Fibroblast of lung (primary cell): ENCODE results near the gene N4BP3. TPM values are rescaled to one million over a fixed set of nuclear protein-coding genes. Genes with fewer than 3 reads are reported as not detected.
"Not testable (repeated sequence)": the region's sequence is repeated elsewhere in the genome, so short reads cannot be mapped to it uniquely, and the experiment has no call there.

Experiments used
- DNase-seq, 2 donors: peaks; one replicate each; pipeline versions ENCODE4 v3.0.0 to v3.0.0-alpha.2; 2010; ENCODE audit warnings: low read depth in 2 of 2
- H2AFZ ChIP-seq: 2 replicates; pipeline ENCODE4 v1.5.1; 2012; ENCODE audit warnings: low read length, control low read depth, inconsistent platforms
- H3K27ac ChIP-seq: 2 replicates; pipeline ENCODE4 v1.5.1; 2011; ENCODE audit warnings: low read length, control low read depth; ENCODE audit not compliant: insufficient read depth
- H3K27me3 ChIP-seq: 2 replicates; pipeline ENCODE4 v1.5.1; 2011; ENCODE audit warnings: mild to moderate bottlenecking, low read length; ENCODE audit not compliant: control insufficient read depth, insufficient read depth
- H3K36me3 ChIP-seq: 2 replicates; pipeline ENCODE4 v1.5.1; 2011; ENCODE audit warnings: low read length; ENCODE audit not compliant: control insufficient read depth, insufficient read depth
- H3K4me1 ChIP-seq: 2 replicates; pipeline ENCODE4 v1.5.1; 2011; ENCODE audit warnings: low read length; ENCODE audit not compliant: control insufficient read depth, insufficient read depth; ENCODE audit errors: extremely low read depth
- H3K4me2 ChIP-seq: 2 replicates; pipeline ENCODE4 v1.5.1; 2011; ENCODE audit warnings: low read length, control low read depth; ENCODE audit not compliant: insufficient read depth; ENCODE audit errors: extremely low read depth
- H3K4me3 ChIP-seq, 4 experiments: fragments of 200-600 bp in 1 of 4; sonication (generic) in 1 of 4; replicated peaks in 1 of 4; 2 replicates each; pipeline ENCODE4 v1.5.1; 2011 to 2016; ENCODE audit warnings: low read length in 4 of 4, low read depth in 3 of 4, mild to moderate bottlenecking in 3 of 4, control low read depth in 2 of 4, inconsistent platforms in 1 of 4, mixed read lengths in 1 of 4; ENCODE audit not compliant: insufficient read depth in 1 of 4; ENCODE audit errors: control extremely low read depth in 1 of 4
- H3K79me2 ChIP-seq: 2 replicates; pipeline ENCODE4 v1.5.1; 2012; ENCODE audit warnings: mild to moderate bottlenecking, low read length, inconsistent platforms; ENCODE audit not compliant: control insufficient read depth, insufficient read depth
- H3K9ac ChIP-seq: 2 replicates; pipeline ENCODE4 v1.5.1; 2011; ENCODE audit warnings: mild to moderate bottlenecking, low read length, control low read depth; ENCODE audit not compliant: insufficient read depth
- H3K9me3 ChIP-seq: 2 replicates; pipeline ENCODE4 v1.5.1; 2012; ENCODE audit warnings: low read depth, low read length; ENCODE audit not compliant: control insufficient read depth, insufficient read depth
- H4K20me1 ChIP-seq: 2 replicates; pipeline ENCODE4 v1.5.1; 2011; ENCODE audit warnings: low read length; ENCODE audit not compliant: control insufficient read depth, insufficient read depth; ENCODE audit errors: extremely low read depth
- EZH2 ChIP-seq: IDR thresholded peaks from 2 replicates; pipeline ENCODE4 v1.5.1; 2012; ENCODE audit warnings: low read length, control low read depth, mild to moderate bottlenecking; ENCODE audit errors: missing control alignments
- polyA plus RNA-seq, 2 donors: library from polyadenylated mRNA; depleted of rRNA in 1 of 2; stranded (reverse) in 1 of 2; unstranded in 1 of 2; fragments of >200 nt; gene quantifications; 2 replicates each; pipeline ENCODE4 v1.2.1, GENCODE V29; 2011 to 2012; ENCODE audit warnings: missing spikeins in 1 of 2
- total RNA-seq: library from RNA; depleted of rRNA; stranded (reverse); fragments of >200 nt; gene quantifications from 2 replicates; pipeline ENCODE4 v1.2.1, GENCODE V29; 2014
- TF ChIP-seq, protein P1 (sequence below), 2 donors: IDR thresholded peaks in 1 of 2; conservative IDR thresholded peaks in 1 of 2; 1 replicate in 1 of 2; 2 replicates in 1 of 2; pipeline ENCODE4 v1.5.1; 2011 to 2012; ENCODE audit warnings: low read length in 2 of 2, control low read depth in 1 of 2, inconsistent platforms in 1 of 2, low read depth in 1 of 2, mild to moderate bottlenecking in 1 of 2

The N4BP3 gene
- total and polyA plus RNA-seq, 2 donors (not counting 1 experiment from before 2014, with no cell fraction given) = 0.19 to 0.83 TPM

- H3K9ac ChIP-seq = no peak overlapping the region
- no peak overlapping the region for H3K27ac ChIP-seq
- DNase-seq = no peak
- H3K27me3 ChIP-seq = peaks cover 9% of the 10 kb centered on the region
- H3K36me3 ChIP-seq = no peaks in the 10 kb centered on the region
- H3K9me3 ChIP-seq = no peaks in the 10 kb centered on the region
- H2AFZ ChIP-seq = no peak overlapping the region
- no peak overlapping the region for H3K4me3 ChIP-seq
- no peak for TF ChIP-seq EZH2
- TF ChIP-seq, protein P1, sequence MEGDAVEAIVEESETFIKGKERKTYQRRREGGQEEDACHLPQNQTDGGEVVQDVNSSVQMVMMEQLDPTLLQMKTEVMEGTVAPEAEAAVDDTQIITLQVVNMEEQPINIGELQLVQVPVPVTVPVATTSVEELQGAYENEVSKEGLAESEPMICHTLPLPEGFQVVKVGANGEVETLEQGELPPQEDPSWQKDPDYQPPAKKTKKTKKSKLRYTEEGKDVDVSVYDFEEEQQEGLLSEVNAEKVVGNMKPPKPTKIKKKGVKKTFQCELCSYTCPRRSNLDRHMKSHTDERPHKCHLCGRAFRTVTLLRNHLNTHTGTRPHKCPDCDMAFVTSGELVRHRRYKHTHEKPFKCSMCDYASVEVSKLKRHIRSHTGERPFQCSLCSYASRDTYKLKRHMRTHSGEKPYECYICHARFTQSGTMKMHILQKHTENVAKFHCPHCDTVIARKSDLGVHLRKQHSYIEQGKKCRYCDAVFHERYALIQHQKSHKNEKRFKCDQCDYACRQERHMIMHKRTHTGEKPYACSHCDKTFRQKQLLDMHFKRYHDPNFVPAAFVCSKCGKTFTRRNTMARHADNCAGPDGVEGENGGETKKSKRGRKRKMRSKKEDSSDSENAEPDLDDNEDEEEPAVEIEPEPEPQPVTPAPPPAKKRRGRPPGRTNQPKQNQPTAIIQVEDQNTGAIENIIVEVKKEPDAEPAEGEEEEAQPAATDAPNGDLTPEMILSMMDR (conservative IDR thresholded peaks at IDR 0.05 in 1 of 2, IDR thresholded peaks at IDR 0.05 in 1 of 2; ENCODE audit: low read depth in 1 of 2, low read length in 2 of 2) = no peak
- H3K79me2 ChIP-seq = no peaks in the 10 kb centered on the region
- no peaks in the 10 kb centered on the region for H3K4me1 ChIP-seq
- H3K4me2 ChIP-seq = no peak overlapping the region
- no peaks in the 10 kb centered on the region for H4K20me1 ChIP-seq
These were observed 10.9 kb downstream of the N4BP3 start for GRCh38 chr5:178123966-178124925.

DNA sequence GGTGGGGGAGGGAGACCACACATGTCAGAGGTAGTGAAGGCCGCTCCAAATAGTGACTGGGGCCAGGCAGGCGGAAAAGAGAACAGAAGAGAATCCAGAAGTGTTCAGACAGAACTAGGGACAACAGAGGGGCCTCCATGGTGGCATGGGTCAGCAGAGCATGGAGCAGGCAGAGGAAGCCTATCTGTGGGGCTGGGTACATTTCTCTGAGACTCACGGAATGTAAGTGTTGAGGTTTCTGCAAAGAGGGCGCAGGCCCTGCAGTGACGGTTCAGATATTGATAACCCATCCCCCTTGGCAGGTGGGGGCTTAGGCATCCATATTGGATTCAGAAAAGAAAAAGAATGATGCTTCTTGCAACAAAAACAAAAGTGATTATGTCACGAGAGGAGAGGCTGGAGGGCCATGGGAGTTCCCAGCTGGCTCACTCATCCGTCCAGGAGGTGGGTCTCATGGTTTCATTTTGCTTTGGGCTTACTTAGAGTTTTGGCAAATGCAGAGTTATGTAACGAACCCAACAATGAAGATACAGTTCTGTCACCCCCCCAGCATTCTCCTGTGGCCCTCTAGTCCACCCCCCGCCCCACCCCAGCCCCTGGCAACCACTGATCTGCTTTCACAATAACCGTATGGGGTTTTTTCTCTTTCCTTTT, 12.0 kb downstream of the N4BP3 start:
- H4K20me1 ChIP-seq = no peaks in the 10 kb centered on the region
- DNase-seq = no peak
- H3K4me3 ChIP-seq = no peak overlapping the region
- no peak for TF ChIP-seq EZH2
- TF ChIP-seq, protein P1 (conservative IDR thresholded peaks at IDR 0.05 in 1 of 2, IDR thresholded peaks at IDR 0.05 in 1 of 2; ENCODE audit: low read depth in 1 of 2, low read length in 2 of 2) = no peak
- no peak overlapping the region for H2AFZ ChIP-seq
- H3K27me3 ChIP-seq = peaks cover 9% of the 10 kb centered on the region
- H3K9ac ChIP-seq = no peak overlapping the region
- no peaks in the 10 kb centered on the region for H3K9me3 ChIP-seq
- H3K27ac ChIP-seq = no peak overlapping the region
- no peaks in the 10 kb centered on the region for H3K36me3 ChIP-seq
- no peaks in the 10 kb centered on the region for H3K79me2 ChIP-seq
- H3K4me1 ChIP-seq = no peaks in the 10 kb centered on the region
- no peak overlapping the region for H3K4me2 ChIP-seq

DNA sequence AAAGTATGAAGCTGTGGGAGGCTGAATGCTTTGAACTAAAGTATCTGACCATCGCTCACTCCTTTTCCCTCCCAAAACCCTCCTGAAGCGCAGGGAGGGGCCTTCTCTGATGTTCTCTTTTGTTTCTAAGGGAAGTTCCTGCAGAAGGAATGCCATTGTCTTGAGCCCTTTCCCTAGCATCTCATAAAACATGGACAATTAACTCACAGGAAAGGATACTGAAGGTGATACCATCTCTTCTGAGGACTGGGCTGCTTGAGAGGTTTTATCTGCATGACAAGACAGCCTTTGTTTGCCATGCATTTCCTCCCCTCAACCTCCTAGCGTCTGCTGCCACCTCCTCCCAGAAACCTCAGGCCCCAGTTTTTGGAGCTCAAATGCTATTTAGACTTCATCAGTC, 13.2 kb downstream of the N4BP3 start:
- no peaks in the 10 kb centered on the region for H4K20me1 ChIP-seq
- no peaks in the 10 kb centered on the region for H3K36me3 ChIP-seq

GRCh38 chr5:178127300-178128009, 14.1 kb downstream of the N4BP3 start:
- H4K20me1 ChIP-seq, H3K36me3 ChIP-seq, H3K4me1 ChIP-seq, H3K79me2 ChIP-seq, H2AFZ ChIP-seq, H3K27me3 ChIP-seq, H3K9me3 ChIP-seq, H3K27ac ChIP-seq, H3K4me2 ChIP-seq, DNase-seq, H3K9ac ChIP-seq, H3K4me3 ChIP-seq: not testable (repeated sequence)

More for the DNA sequence above, 13.2 kb downstream of the N4BP3 start:
- no peak overlapping the region for H2AFZ ChIP-seq
- peaks cover 2% of the 10 kb centered on the region for H3K4me1 ChIP-seq
- no peaks in the 10 kb centered on the region for H3K9me3 ChIP-seq
- peaks cover 2% of the 10 kb centered on the region for H3K79me2 ChIP-seq
- no peak overlapping the region for H3K27ac ChIP-seq
- H3K9ac ChIP-seq = no peak overlapping the region
- H3K4me3 ChIP-seq = no peak overlapping the region
- no peak for DNase-seq
- no peak overlapping the region for H3K4me2 ChIP-seq
- TF ChIP-seq EZH2 = no peak
- TF ChIP-seq, protein P1 (conservative IDR thresholded peaks at IDR 0.05 in 1 of 2, IDR thresholded peaks at IDR 0.05 in 1 of 2; ENCODE audit: low read depth in 1 of 2, low read length in 2 of 2) = no peak
- H3K27me3 ChIP-seq = peaks cover 6% of the 10 kb centered on the region
